OCI-LY7 (cell line): Measurements from ENCODE around the gene PLXNC1. TPM values are rescaled to one million over a fixed set of nuclear protein-coding genes. Genes with fewer than 3 reads are reported as not detected.

ENCODE experiments used
- BruUV-seq: library from RNA; stranded (reverse); fragments of 400-500 nt; replicated peaks from 2 replicates; lab custom pipeline; 2021; lab: Mats Ljungman, UMichigan
- CTCF ChIA-PET: fragments of 300-600 bp; sonication (Branson Sonifier 250); formaldehyde crosslinking; loops from one replicate; lab custom pipeline; 2022; ENCODE audit warnings: antibody characterized with exemption; ENCODE audit not compliant: unreplicated experiment; lab: Charles Lee
- POLR2A ChIA-PET: fragments of 300-600 bp; sonication (Branson Sonifier 250); formaldehyde crosslinking; loops from one replicate; lab custom pipeline; 2022; ENCODE audit warnings: antibody characterized with exemption; lab: Charles Lee
- DNase-seq: peaks from one replicate; pipeline ENCODE4 v3.0.0-alpha.2; 2015; ENCODE audit warnings: low spot score
- H2AFZ ChIP-seq: fragments of 200-600 bp; sonication (generic), shearing (Covaris generic); 2 replicates; pipeline ENCODE4 v1.6.1; 2014; ENCODE audit warnings: mild to moderate bottlenecking, antibody characterized with exemption, low read length, moderate library complexity
- H3K27ac ChIP-seq: fragments of 200-600 bp; sonication (generic); 2 replicates; pipeline ENCODE4 v1.5.1; 2014; ENCODE audit warnings: mixed run types, low read depth, mild to moderate bottlenecking, moderate library complexity, low read length, inconsistent platforms; ENCODE audit not compliant: poor library complexity, severe bottlenecking
- H3K36me3 ChIP-seq: fragments of 200-600 bp; sonication (generic); 2 replicates; pipeline ENCODE4 v1.6.1; 2014; ENCODE audit warnings: mild to moderate bottlenecking, antibody characterized with exemption, low read length, moderate library complexity, mixed read lengths; ENCODE audit not compliant: insufficient read depth
- H3K4me1 ChIP-seq: fragments of 200-600 bp; sonication (generic); 2 replicates; pipeline ENCODE4 v1.5.1; 2014; ENCODE audit warnings: mild to moderate bottlenecking, low read length; ENCODE audit not compliant: insufficient read depth, poor library complexity, severe bottlenecking
- H3K4me2 ChIP-seq: fragments of 200-600 bp; sonication (generic); 2 replicates; pipeline ENCODE4 v1.6.1; 2014; ENCODE audit warnings: mild to moderate bottlenecking, low read length
- H3K4me3 ChIP-seq: fragments of 200-600 bp; sonication (generic); 2 replicates; pipeline ENCODE4 v1.5.1; 2014; ENCODE audit warnings: mild to moderate bottlenecking, low read depth, low read length; ENCODE audit not compliant: poor library complexity, severe bottlenecking
- H3K79me2 ChIP-seq: fragments of 200-600 bp; sonication (generic); 2 replicates; pipeline ENCODE4 v1.6.1; 2016; ENCODE audit warnings: low read depth, mild to moderate bottlenecking, low read length, moderate library complexity, mixed read lengths; ENCODE audit not compliant: insufficient read depth
- H3K9me2 ChIP-seq: fragments of 200-600 bp; sonication (generic); 2 replicates; pipeline ENCODE4 v1.6.1; 2016; ENCODE audit warnings: mild to moderate bottlenecking, low read length, mixed read lengths; ENCODE audit not compliant: insufficient read depth
- H3K9me3 ChIP-seq: fragments of 200-600 bp; sonication (generic); 2 replicates; pipeline ENCODE4 v1.6.1; 2014; ENCODE audit warnings: mild to moderate bottlenecking, mixed run types, low read length, mixed read lengths
- H4K20me1 ChIP-seq: fragments of 200-600 bp; sonication (generic); 2 replicates; pipeline ENCODE4 v1.6.1; 2014; ENCODE audit warnings: mild to moderate bottlenecking, antibody characterized with exemption, low read length, moderate library complexity, mixed read lengths; ENCODE audit not compliant: insufficient read depth
- CTCF ChIP-seq: fragments of 200-600 bp; sonication (generic); conservative IDR thresholded peaks from 2 replicates; pipeline ENCODE4 v1.5.1; 2014; ENCODE audit warnings: mild to moderate bottlenecking, antibody characterized with exemption, low read length, moderate library complexity, mixed read lengths
- EZH2phosphoT487 ChIP-seq: fragments of 200-600 bp; sonication (generic); IDR thresholded peaks from 2 replicates; pipeline ENCODE4 v1.6.1; 2018; ENCODE audit warnings: low read depth, borderline replicate concordance, mild to moderate bottlenecking, mixed run types, antibody characterized with exemption, low read length, moderate library complexity, mixed read lengths
- intact Hi-C: fragments of 100-400 bp; cut with micrococcal nuclease; formaldehyde crosslinking; loops from one replicate; pipeline ENCODE4 v1.10.0; 2022; ENCODE audit not compliant: unreplicated experiment
- total RNA-seq, 2 experiments: library from RNA; depleted of rRNA in 1 of 2; stranded (reverse); fragments of >200 nt in 1 of 2; shearing (Covaris generic) in 1 of 2; gene quantifications; 2 replicates each; pipeline ENCODE4 v1.2.3, GENCODE V29; 2014 to 2022

Gene PLXNC1
- total RNA-seq, 2 experiments from 2014 or later, result 4.5 to 8.0 TPM

GRCh38 chr12:94280063-94280462 lies 131.7 kb downstream of the PLXNC1 start:
- Histone ChIP-seq H3K27ac (no peak overlapping the region), H3K4me1 (no peaks in the 10 kb centered on the region), H3K79me2 (no peaks in the 10 kb centered on the region), H3K36me3 (no peaks in the 10 kb centered on the region; the same call in 1 of the 2 replicates), H4K20me1 (no peaks in the 10 kb centered on the region), H3K4me3 (no peak overlapping the region), H3K4me2 (no peak overlapping the region), H2AFZ (no peak overlapping the region), H3K9me3 (no peaks in the 10 kb centered on the region), H3K9me2 (no peaks in the 10 kb centered on the region)
- DNase-seq, result no peak
- TF ChIP-seq EZH2phosphoT487 (no peak), CTCF (no peak)
- no TSS peak for BruUV-seq
- POLR2A ChIA-PET, result no interaction called here
- intact Hi-C loops, result no loop called here
- CTCF ChIA-PET, result no interaction called here

- no TSS peak for BruUV-seq
- H3K4me3 ChIP-seq, result no peak overlapping the region
- no peaks in the 10 kb centered on the region for H3K4me1 ChIP-seq
- no peak overlapping the region for H2AFZ ChIP-seq
- DNase-seq, result no peak
- no peaks in the 10 kb centered on the region for H3K9me3 ChIP-seq
- no peak overlapping the region for H3K4me2 ChIP-seq
- no peaks in the 10 kb centered on the region; the same call in 1 of the 2 replicates for H3K36me3 ChIP-seq
- CTCF ChIA-PET, result no interaction called here
- no peak overlapping the region for H3K27ac ChIP-seq
- H3K79me2 ChIP-seq, result no peaks in the 10 kb centered on the region
- POLR2A ChIA-PET, result interaction anchor here (0.7 to 1.3 kb wide), 2 partner anchors 10 to 223 kb away, joined by 3 read pairs; no protein-coding TSS in a partner anchor
- H4K20me1 ChIP-seq, result no peaks in the 10 kb centered on the region
- intact Hi-C loops, result no loop called here
- H3K9me2 ChIP-seq, result no peaks in the 10 kb centered on the region
- TF ChIP-seq EZH2phosphoT487 (no peak), CTCF (no peak)
Measured at GRCh38 chr12:94282675-94283074, 134.3 kb downstream of the PLXNC1 start.

GRCh38 chr12:94284046-94284445 lies 135.7 kb downstream of the PLXNC1 start:
- no peak overlapping the region for H3K27ac ChIP-seq
- H3K4me3 ChIP-seq, result no peak overlapping the region
- TF ChIP-seq CTCF (no peak), EZH2phosphoT487 (no peak)
- ChIA-PET POLR2A (interaction anchor here (0.6 to 1.3 kb wide), 2 partner anchors 9 to 1065 kb away, joined by 3 to 4 read pairs; no protein-coding TSS in a partner anchor), CTCF (no interaction called here)
- no peaks in the 10 kb centered on the region for H4K20me1 ChIP-seq
- DNase-seq, result no peak
- H3K9me3 ChIP-seq, result no peaks in the 10 kb centered on the region
- H3K79me2 ChIP-seq, result no peaks in the 10 kb centered on the region
- no peaks in the 10 kb centered on the region; the same call in 1 of the 2 replicates for H3K36me3 ChIP-seq
- no peak overlapping the region for H3K4me2 ChIP-seq
- H2AFZ ChIP-seq, result no peak overlapping the region
- BruUV-seq, result no TSS peak
- no peaks in the 10 kb centered on the region for H3K9me2 ChIP-seq
- intact Hi-C loops, result no loop called here
- H3K4me1 ChIP-seq, result no peaks in the 10 kb centered on the region
